RWPE1 (cell line): ENCODE measurements around the gene ANKRD33B.
A peak's percentile ranks its signal among the peaks of the same experiment; 100 is the strongest.

ENCODE experiments used
- CTCF ChIA-PET: fragments of 350-600 bp; sonication (Branson Sonifier 250); formaldehyde crosslinking; extraction: SDS; loops from one replicate; lab custom pipeline; 2021; lab: Yijun Ruan, JAX
- POLR2A ChIA-PET: fragments of 400-600 bp; formaldehyde crosslinking; extraction: SDS; loops from one replicate; lab custom pipeline; 2020; ENCODE audit warnings: antibody characterized with exemption; ENCODE audit not compliant: low non-redundant PET; lab: Yijun Ruan, JAX
- DNase-seq: peaks from one replicate; pipeline ENCODE4 v3.0.0; 2012; ENCODE audit warnings: low spot score
- H3K27ac ChIP-seq: fragments of 450-650 bp; 2 replicates; pipeline ENCODE4 v1.5.1; 2017
- TF ChIP-seq, protein P1 (sequence below): fragments of 450-650 bp; conservative IDR thresholded peaks from 2 replicates; pipeline ENCODE4 v1.5.1; 2017; ENCODE audit warnings: low read depth, mild to moderate bottlenecking

ANKRD33B gene

DNA sequence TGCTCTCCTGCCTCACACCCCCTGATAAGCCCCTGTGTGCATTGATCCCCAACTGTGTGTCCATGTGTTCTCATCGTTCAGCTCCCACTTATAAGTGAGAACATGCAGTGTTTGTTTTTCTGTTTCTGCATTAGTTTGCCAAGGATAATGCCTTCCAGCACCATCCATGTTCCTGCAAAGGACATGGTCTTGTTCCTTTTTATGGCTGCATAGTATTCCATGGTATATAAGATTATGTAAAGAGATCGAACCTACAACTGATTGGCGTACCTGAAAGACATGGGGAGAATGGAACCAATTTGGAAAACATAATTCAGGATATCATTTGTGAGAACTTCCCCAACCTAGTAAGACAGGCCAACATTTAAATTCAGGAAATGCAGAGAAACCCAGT lies 32.4 kb downstream of the ANKRD33B start:
- ChIA-PET CTCF (no interaction called here), POLR2A (no interaction called here)
- peak overlapping the region; percentile 74 for H3K27ac ChIP-seq
- no peak for DNase-seq
- TF ChIP-seq, protein P1, sequence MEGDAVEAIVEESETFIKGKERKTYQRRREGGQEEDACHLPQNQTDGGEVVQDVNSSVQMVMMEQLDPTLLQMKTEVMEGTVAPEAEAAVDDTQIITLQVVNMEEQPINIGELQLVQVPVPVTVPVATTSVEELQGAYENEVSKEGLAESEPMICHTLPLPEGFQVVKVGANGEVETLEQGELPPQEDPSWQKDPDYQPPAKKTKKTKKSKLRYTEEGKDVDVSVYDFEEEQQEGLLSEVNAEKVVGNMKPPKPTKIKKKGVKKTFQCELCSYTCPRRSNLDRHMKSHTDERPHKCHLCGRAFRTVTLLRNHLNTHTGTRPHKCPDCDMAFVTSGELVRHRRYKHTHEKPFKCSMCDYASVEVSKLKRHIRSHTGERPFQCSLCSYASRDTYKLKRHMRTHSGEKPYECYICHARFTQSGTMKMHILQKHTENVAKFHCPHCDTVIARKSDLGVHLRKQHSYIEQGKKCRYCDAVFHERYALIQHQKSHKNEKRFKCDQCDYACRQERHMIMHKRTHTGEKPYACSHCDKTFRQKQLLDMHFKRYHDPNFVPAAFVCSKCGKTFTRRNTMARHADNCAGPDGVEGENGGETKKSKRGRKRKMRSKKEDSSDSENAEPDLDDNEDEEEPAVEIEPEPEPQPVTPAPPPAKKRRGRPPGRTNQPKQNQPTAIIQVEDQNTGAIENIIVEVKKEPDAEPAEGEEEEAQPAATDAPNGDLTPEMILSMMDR, result no peak

DNA sequence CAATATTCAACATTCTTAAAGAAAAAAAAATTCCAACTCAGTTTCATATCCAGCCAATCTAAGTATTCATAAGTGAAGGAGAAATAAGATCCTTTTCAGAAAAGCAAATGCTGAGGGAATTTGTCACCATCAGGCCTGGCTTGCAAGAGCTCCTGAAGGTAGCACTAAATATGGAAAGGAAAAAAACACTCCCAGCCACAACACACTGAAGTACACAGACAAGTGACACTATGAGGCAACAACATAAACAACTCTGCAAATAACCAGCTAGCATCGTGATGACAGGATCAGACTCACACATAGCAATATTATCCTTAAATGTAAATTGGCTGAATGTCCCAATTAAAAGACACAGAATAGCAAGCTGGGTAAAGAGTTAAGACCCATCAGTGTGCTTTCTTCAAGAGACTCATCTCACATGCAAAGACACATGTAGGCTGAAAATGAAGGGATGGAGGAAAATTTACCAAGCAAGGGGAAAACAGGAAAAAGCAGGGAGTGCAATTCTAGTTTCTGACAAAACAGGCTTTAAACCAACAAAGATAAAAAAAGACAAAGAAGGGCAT lies 33.1 kb downstream of the ANKRD33B start:
- ChIA-PET POLR2A (no interaction called here), CTCF (no interaction called here)
- no peak overlapping the region for H3K27ac ChIP-seq
- no peak for DNase-seq
- TF ChIP-seq, protein P1, result no peak

DNA sequence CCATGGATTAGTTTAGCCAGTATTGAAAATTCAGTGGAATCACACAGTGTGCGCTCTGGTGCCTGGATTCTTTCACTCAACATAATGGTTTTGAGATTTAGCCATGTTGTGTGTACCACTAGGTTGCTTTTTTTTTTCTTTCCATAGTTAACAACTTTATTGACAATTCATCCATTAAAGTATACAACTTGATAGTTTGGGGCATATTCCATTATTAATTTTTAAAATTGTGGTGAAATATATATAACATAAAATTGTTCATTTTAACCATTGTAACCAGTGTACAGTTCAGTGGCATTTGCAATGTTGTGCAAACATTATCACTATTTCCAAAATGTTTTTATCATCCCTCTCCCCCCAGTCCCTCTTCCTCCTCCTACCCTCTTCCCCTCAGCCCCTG lies 35.2 kb downstream of the ANKRD33B start:
- DNase-seq, result no peak
- TF ChIP-seq, protein P1, result no peak
- ChIA-PET CTCF (no interaction called here), POLR2A (no interaction called here)
- no peak overlapping the region for H3K27ac ChIP-seq

DNA sequence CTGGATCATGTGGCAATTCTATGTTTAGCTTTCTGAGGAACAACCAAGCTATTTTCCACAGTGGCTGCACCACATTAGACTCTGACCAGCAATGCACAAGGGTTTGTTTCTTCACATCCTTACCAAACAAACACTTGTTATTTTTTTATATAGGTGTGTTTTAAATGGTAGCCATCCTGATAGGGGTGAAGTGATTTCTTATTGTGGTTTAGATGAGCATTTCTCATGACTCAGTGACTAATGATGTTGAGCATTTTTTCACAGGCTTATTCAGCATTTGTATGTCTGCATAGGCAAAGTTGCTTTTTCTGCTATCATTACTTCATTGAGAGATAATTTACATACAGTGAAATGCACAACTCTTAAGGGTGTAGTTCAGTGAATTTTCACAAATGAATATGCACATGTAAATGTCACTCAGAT lies 36.0 kb downstream of the ANKRD33B start:
- ChIA-PET CTCF (no interaction called here), POLR2A (no interaction called here)
- TF ChIP-seq, protein P1, result no peak
- no peak overlapping the region for H3K27ac ChIP-seq
- DNase-seq, result peak; percentile 39

DNA sequence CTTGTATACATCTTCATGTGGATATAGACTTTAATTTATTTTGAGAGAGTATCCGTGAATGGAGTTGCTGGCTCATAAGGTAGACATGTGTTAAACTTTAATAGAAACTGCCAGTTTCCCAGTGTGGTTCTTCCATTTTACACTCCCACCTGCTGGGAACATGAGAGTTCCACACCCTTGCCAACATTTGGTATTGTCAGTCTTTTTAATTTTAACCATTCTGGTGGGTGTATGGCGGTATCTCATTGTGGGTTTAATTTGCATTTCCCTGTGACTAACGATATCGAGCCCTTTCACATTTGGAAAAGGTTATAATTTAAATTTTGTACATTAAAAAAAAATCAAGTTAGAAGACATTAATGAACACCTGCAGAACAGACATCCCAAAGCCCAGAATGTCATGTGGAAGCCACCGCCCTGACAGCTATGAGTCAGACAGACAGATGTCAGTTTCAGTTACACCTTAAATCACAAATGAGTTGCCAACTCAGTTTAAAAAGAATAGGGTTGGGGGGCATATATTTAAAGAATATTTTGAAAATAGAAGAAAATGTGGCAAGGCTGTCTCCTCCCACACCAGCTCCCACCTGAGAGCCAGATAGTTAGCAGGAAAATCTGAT lies 36.9 kb downstream of the ANKRD33B start:
- CTCF ChIA-PET, result interaction anchor here (0.7 to 0.9 kb wide), 2 partner anchors 27 to 34 kb away, joined by 3 to 4 read pairs; no protein-coding TSS in a partner anchor
- peak; percentile 45 for DNase-seq
- TF ChIP-seq, protein P1, result no peak
- POLR2A ChIA-PET, result no interaction called here
- H3K27ac ChIP-seq, result peak overlapping the region; percentile 95

DNA sequence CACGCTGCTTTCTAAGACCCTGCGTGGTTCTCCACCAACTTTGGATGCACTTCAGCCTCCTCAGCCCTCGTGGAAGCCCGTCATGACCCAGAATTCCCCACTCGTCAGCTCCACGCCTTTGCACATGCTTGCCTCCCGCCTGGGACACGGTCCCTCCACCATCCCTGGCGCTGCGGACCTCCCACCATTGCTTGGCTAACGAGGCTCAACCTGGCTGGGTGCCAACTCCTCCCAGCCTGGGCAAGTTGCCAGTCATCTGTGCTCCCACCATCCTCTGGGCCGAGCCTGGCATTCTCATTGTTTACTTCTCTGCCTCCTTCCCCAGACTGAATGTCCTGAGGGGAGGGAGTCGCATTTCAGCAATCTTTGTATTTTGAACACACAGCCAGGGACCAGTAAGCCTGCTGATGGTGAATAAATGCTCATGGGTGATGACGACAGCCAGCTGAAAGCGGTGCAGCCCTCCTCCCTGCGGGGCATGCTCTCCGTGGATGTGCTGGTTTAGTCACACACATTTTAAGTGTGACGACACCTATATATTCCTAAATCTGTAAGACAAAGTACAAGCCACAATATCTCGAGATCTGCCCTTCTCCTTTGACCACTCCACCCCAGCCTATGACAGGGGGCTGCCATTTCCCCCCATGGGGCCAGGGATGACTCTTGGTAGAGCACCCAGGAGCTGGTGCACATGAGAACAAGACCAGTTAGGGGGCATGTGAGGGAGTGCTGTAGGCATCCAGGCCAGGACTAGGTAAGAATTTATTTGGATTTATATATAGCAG lies 37.6 kb downstream of the ANKRD33B start:
- DNase-seq, result peak; percentile 93
- H3K27ac ChIP-seq, result peak overlapping the region; percentile 95
- ChIA-PET CTCF (interaction anchor here (0.7 to 0.9 kb wide), 2 partner anchors 26 to 34 kb away, joined by 3 to 4 read pairs; no protein-coding TSS in a partner anchor), POLR2A (no interaction called here)
- TF ChIP-seq, protein P1, result no peak
